Gastroesophageal sphincter (tissue), 3 donors: ENCODE measurements around the gene HIVEP2.

Experiments used
- CTCF ChIP-seq, 4 experiments: fragments of 200-600 bp in 2 of 4; fragments of 450-650 bp in 2 of 4; sonication (generic) in 1 of 4; IDR thresholded peaks; one replicate each; pipeline ENCODE4 v1.5.1; 2017 to 2019; ENCODE audit warnings: antibody characterized with exemption in 4 of 4, mild to moderate bottlenecking in 2 of 4, moderate library complexity in 2 of 4
- EP300 ChIP-seq: sonication (generic); formaldehyde crosslinking; IDR thresholded peaks from one replicate; pipeline ENCODE4 v1.6.1; 2017; ENCODE audit warnings: antibody characterized with exemption, mild to moderate bottlenecking
- POLR2A ChIP-seq, 2 donors: fragments of 450-650 bp; IDR thresholded peaks; one replicate each; pipeline ENCODE4 v1.6.1; 2017; ENCODE audit warnings: antibody characterized with exemption in 2 of 2, mild to moderate bottlenecking in 2 of 2, moderate library complexity in 1 of 2
- POLR2AphosphoS5 ChIP-seq: sonication (generic); formaldehyde crosslinking; IDR thresholded peaks from one replicate; pipeline ENCODE4 v1.6.1; 2017; ENCODE audit warnings: antibody characterized with exemption

- TF ChIP-seq CTCF (IDR thresholded peaks at IDR 0.05) (no peak), POLR2A (IDR thresholded peaks at IDR 0.05) (no peak), POLR2AphosphoS5 (no peak), EP300 (no peak)
These were observed 7.0 kb downstream of the HIVEP2 start for GRCh38 chr6:142937986-142938385.
